Measurements from ENCODE around the gene EEF1AKMT3.

DNA sequence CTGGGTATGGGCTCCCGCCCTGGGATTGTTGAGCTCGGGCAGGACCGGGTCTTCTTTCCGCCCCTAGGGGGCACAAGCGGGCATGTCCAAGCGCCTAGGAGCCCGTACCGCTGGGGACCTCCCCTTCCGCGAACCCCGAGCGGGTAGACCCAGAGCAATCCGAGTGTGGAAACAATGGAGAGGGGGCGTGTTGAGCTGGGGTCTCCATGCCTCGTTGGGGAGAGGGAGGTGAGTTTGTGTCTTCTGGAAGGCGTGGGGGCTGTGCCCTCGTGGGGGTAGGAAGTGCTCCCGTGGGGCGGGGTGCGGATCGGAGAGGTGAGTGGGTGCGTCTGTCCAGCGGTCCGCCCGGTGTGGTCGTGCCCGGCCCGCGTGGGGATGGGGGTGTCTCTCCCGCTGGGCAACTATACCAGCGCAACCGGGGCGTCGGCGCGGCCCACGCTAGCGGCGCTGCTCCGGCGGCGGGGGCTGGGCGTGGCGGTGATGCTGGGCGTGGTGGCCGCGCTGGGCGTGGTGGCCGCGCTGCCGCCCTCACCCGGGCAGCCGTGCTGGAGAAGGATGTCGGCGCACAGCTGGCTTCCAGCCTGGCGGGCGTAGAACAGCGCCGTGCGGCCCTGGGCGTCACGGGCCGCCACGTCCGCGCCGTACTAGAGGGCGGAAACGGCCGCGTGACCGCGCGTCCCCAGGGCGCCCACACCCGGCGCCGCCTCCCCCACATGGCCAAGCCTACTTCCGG lies 46.1 kb upstream of the EEF1AKMT3 start:
- TF ChIP-seq, protein P1, sequence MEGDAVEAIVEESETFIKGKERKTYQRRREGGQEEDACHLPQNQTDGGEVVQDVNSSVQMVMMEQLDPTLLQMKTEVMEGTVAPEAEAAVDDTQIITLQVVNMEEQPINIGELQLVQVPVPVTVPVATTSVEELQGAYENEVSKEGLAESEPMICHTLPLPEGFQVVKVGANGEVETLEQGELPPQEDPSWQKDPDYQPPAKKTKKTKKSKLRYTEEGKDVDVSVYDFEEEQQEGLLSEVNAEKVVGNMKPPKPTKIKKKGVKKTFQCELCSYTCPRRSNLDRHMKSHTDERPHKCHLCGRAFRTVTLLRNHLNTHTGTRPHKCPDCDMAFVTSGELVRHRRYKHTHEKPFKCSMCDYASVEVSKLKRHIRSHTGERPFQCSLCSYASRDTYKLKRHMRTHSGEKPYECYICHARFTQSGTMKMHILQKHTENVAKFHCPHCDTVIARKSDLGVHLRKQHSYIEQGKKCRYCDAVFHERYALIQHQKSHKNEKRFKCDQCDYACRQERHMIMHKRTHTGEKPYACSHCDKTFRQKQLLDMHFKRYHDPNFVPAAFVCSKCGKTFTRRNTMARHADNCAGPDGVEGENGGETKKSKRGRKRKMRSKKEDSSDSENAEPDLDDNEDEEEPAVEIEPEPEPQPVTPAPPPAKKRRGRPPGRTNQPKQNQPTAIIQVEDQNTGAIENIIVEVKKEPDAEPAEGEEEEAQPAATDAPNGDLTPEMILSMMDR (IDR thresholded peaks at IDR 0.05; ENCODE audit: borderline replicate concordance, extremely low read depth, low read length, poor library complexity, severe bottlenecking): peak; percentile 41
- no peak for TF ChIP-seq EZH2 (IDR thresholded peaks at IDR 0.05; ENCODE audit: borderline replicate concordance, low read depth, low read length, severe bottlenecking)

Measured in DND-41 (cell line).